KOPT-K1 (cell line): Measurements from ENCODE around the gene UCHL5.
"Not testable (repeated sequence)": the region's sequence is repeated elsewhere in the genome, so short reads cannot be mapped to it uniquely, and the experiment has no call there.

Experiments used
- H3K27ac ChIP-seq: fragments of 200-600 bp; sonication (generic); 2 replicates; pipeline ENCODE4 v1.5.1; 2016; ENCODE audit warnings: antibody characterized with exemption, mild to moderate bottlenecking, low read depth, low read length; ENCODE audit not compliant: poor library complexity, severe bottlenecking
- H3K36me3 ChIP-seq: fragments of 200-600 bp; sonication (generic); 2 replicates; pipeline ENCODE4 v1.5.1; 2017; ENCODE audit warnings: antibody characterized with exemption, mild to moderate bottlenecking, low read length, moderate library complexity; ENCODE audit not compliant: insufficient read depth
- H3K9me3 ChIP-seq: fragments of 200-600 bp; sonication (generic); 2 replicates; pipeline ENCODE4 v1.5.1; 2017; ENCODE audit warnings: antibody characterized with exemption, low read length, mild to moderate bottlenecking; ENCODE audit not compliant: insufficient read depth, poor library complexity, severe bottlenecking

Gene UCHL5

DNA sequence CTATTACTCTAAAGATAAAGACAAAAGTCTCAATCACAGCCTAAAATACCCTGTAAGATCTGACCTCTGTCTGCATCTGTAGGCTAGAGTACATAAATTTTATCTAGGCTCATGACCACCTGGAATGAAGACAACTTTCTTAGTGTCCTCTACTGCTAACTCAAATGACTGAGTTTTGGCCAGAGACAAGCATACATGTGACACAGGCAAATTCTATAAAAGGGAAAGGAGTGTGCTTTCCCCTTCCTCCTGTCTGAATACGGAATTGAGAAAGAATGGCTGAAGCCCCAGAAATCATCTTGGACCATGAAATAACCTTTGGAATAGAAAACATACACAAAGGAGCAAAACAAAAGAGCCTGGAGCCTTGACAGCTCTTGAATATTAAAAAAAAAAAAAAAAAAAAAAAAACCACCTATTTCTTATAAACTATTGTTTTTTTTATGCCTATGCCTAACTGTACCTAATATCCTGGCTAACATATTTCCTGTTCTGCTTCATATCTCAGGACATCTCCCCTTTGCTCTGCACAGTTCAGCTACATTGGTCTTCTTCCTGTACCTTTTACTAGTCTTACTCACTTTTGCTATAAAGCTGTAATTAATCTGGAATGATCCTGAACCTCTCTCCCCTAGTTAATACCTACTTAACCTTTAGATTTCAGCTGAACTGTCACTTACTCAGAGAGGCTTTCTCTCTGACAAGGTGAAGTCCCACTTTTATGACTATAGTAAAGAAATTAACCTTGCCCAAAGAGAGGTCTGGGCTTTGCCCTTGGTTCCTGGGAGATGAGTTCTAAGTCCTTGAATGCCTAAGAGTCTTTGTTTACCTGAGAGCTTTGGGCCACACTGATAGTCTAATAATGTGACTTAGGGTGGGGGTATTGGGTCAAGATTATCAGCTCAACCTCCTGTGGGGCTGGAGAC lies 16.1 kb downstream of the UCHL5 start:
- H3K9me3 ChIP-seq: no peaks in the 10 kb centered on the region
- peaks cover 89% of the 10 kb centered on the region for H3K36me3 ChIP-seq
- no peak overlapping the region for H3K27ac ChIP-seq

DNA sequence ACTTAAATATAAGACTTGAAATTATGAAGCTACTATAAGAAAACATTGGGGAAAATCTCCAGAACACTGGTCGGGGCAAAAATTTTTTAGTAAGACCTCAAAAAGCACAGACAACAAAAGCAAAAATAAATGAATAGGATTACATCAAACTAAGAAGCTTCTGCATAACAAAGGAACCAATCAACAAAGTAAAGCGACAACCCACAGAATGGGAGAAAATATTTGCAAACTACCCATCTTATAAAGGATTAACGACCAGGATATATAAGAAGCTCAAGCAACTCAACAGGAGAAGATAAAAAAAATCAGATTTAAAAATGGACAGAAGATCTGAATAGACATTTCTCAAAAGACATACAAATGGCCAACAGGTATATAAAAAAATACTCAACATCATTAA lies 19.1 kb downstream of the UCHL5 start:
- H3K36me3 ChIP-seq: peaks cover 85% of the 10 kb centered on the region
- no peaks in the 10 kb centered on the region for H3K9me3 ChIP-seq
- H3K27ac ChIP-seq: no peak overlapping the region

DNA sequence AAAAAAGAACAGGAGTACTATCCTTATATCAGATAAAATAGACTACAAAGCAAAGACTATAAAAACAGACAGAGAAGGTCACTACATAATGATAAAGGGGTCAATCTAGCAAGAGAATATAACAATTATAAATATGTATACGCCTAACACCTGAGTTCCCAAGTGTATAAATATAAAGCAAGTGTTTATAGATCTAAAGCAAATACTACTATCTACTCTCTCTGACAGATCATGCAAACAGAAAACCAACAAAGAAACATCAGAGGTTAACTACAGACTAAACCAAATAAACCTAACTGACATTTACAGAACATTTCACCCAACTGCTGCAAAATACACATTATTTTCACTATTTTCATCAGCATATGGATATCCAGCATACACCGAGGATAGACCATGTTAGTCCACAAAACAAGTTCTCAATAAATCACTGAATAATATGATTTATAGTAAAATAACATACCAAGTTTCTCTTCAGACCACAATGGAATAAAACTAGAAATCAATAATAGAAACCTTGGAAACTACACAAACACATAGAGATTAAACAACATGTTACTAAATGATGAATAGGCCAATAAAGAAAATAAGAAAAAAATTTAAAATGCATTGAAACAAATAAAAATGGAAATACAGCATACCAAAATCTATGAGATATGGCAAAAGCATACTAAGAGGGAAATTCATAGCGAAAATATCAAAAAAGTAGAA lies 22.7 kb downstream of the UCHL5 start:
- Histone ChIP-seq H3K9me3 (no peaks in the 10 kb centered on the region), H3K27ac (no peak overlapping the region), H3K36me3 (peaks cover 58% of the 10 kb centered on the region)

DNA sequence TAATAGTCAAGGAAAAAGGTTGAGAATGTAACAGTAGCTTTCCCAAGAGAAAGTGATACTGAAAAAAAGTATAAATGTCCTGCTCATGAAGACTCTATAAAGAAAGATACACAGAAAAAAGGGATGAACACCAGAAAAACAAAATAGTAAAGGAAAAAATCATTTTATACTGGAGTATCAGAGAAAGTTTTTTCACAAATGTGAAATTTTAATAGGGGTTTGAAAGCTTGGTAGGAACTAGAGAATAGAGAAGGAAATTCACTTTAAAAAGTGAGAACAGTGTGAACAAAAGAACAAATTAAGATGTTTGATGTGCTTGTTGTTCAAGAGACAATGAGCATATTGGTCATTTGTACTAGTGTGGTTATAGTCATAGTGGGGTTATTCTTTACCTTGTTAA lies 25.6 kb downstream of the UCHL5 start:
- H3K9me3 ChIP-seq: no peaks in the 10 kb centered on the region
- no peak overlapping the region for H3K27ac ChIP-seq
- peaks cover 51% of the 10 kb centered on the region for H3K36me3 ChIP-seq

DNA sequence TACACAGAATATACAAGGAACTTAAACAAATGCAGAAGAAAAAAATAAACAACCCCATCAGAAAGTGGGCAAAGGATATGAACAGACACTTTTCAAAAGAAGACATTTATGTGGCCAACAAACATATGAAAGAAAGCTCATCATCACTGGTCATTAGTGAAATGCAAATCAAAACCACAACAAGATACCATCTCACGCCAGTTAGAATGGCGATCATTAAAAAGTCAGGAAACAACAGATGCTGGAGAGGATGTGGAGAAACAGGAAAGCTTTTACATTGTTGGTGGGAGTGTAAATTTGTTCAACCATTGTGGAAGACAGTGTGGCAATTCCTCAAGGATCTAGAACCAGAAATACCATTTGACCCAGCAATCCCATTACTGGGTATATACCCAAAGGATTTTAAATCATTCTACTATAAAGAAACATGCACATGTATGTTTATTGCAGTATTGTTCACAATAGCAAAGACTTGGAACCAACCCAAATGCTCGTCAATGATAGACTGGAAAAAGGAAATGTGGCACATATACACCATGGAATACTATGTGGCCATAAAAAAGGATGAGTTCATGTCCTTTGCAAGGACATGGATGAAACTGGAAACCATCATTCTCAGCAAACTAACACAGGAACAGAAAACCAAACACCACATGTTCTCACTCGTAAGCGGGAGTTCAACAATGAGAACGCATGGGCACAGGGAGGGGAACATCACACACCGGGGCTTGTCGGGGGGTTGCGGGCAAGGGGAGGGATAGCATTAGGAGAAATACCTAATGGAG lies 26.3 kb downstream of the UCHL5 start:
- not testable (repeated sequence) for H3K27ac ChIP-seq, H3K9me3 ChIP-seq
- H3K36me3 ChIP-seq: peaks cover 48% of the 10 kb centered on the region

DNA sequence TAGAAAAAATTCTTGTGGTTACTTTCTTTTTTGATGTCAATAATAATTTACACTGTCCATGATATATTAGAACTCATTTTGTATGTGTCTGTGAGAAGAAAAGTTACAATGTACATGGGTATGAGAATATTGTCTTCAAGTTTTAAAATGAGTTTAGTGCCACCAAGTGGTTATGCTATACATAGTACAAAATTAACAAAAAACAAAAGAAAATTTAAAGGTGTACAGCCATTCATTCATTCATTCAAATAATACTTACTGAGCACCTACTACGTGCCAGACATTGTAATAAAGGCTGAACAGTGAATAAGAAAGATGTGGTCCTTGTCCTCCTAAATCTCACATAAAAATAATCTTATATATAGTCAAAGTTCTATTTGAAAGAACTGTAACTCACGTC lies 27.7 kb downstream of the UCHL5 start:
- Histone ChIP-seq H3K27ac (no peak overlapping the region), H3K36me3 (peaks cover 52% of the 10 kb centered on the region), H3K9me3 (no peaks in the 10 kb centered on the region)

DNA sequence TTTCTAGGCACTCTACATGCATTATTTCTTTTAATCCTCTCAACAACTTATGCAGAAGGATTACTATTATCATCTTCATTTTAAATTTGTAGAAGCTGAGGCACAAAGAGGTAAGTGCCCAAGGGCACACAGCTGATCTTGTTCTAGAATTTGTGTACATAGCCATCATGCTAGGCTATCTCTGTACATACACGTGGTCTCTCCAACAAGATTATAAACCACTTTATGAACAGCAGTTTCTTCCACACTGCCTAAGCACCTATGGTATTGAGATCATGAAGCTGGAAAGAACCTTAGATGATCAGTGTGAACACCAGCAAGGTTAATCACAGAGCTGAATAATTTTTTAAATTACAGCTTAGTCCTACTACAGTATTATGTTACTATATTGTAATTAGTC lies 28.9 kb downstream of the UCHL5 start:
- no peak overlapping the region for H3K27ac ChIP-seq
- H3K9me3 ChIP-seq: no peaks in the 10 kb centered on the region
- H3K36me3 ChIP-seq: peaks cover 54% of the 10 kb centered on the region

DNA sequence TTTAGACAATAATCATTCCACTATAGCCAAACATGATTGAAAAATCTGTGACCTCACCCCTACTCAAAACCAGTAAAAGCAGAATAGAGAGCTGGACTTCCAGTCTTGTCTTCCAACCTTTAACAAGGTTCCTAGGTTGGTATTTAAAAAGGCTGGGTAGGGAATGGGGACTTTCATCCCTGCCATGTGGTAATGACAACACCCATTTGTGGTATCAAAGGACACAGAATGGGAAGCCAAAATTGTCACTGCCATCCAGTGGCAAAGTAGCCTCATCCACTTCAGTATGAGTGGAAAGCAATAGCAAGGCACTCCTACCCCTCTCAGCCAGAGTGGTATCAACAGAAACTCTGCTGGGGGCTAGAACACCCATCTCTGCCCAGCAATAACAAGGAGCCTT lies 33.9 kb downstream of the UCHL5 start:
- H3K36me3 ChIP-seq: peaks cover 89% of the 10 kb centered on the region
- H3K27ac ChIP-seq: no peak overlapping the region
- H3K9me3 ChIP-seq: no peaks in the 10 kb centered on the region

DNA sequence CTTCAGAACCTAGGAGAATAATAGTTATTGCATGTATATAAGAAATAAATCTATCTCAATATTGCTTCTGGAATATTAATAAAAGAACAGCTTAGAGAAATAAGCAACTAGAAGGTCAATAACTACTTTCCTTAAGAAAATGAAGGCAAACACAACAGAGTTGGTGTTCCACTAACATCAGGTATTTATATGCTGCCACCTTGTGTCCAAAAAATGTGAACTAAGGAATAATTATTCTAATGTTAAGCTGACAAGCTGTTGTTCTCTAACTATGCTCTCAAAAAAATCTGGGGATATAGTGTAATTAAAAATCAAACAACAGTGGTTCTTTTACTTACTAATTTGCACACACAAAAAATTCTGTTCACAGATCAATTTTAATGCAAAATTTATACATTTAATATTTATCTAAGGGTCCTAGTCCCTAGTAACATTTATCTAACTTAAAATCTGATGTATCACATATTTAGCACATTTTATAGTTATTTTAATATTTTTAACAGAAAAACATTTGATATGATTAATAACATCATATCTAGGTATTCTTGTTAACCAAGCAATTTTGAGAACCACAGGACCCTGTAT lies 39.6 kb downstream of the UCHL5 start:
- Histone ChIP-seq H3K9me3 (no peaks in the 10 kb centered on the region), H3K36me3 (peaks cover 83% of the 10 kb centered on the region), H3K27ac (no peak overlapping the region)

DNA sequence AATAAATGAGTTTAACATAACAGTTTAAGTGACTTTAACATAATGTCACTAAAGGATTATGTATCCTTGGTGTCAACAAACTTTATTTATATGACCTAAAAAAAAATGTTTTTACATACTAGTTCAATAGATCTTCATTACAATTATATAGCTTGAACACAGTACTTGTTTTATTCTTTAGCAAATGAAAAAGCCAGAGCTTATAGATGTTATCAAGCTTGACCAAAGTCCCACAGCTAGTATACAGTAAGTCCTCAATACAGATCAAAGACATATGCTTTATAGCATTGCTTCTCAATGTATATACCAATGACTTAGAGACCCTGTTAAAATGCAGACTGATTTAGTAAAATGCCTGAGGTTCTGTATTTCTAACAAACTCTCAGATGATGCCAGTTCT lies 42.4 kb downstream of the UCHL5 start:
- no peaks in the 10 kb centered on the region for H3K9me3 ChIP-seq
- H3K36me3 ChIP-seq: peaks cover 64% of the 10 kb centered on the region
- no peak overlapping the region for H3K27ac ChIP-seq

DNA sequence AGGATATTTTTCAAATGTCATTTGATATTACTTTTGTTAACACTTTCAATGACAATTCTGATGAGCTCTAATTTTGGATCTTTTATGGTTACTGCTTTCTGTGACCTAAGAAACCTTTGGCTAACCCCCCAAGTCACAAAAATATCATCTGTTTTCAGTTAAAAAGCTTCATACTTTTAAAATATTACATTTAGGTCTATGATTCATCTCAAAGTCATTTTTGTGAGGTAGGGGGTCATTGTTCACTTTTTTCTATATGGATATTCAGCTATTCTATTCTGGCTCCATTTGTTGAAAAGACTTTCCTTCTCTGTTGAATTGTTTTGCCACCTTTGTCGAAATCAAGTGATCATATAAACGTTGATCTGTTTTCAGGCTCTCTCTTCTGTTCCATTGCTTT lies 44.8 kb downstream of the UCHL5 start:
- H3K36me3 ChIP-seq: peaks cover 44% of the 10 kb centered on the region
- H3K27ac ChIP-seq: no peak overlapping the region
- no peaks in the 10 kb centered on the region for H3K9me3 ChIP-seq

DNA sequence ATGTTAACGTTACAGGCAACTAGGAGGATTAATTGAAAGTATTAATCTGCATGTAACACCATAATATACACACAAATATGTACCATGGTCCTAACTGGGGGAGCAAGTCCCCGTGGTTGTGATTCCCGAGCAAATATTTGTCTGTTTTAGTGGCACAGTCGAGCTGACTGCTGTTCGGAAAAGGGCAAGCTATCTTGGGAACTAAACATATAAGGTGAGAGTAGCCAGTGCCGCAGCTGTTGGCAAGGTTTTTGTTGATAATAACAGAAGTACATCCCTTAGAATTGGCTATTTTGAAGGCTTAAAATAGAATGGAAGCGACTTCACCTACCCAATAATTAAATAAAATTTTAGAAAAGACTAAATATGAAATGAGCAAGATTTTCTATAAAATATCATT lies 45.5 kb downstream of the UCHL5 start:
- H3K36me3 ChIP-seq: peaks cover 39% of the 10 kb centered on the region
- no peak overlapping the region for H3K27ac ChIP-seq
- H3K9me3 ChIP-seq: no peaks in the 10 kb centered on the region

DNA sequence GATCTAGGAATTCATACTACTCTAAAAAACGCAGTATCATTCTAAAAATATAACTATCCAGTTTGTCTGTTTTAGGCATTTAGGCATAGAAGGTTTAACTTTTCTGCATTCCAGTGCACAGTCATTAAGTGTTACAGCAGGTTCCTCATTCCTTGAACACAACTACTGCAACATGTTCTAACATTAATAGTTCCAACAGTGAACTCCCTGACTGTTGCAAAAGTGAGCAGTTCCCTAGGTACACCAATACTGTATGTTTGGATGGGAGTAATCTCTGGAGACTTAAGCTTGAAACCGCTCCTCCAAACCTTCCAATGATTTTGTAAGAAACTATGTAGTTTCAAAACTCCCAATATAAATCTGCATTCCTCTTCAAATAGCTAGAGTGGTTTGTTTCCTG lies 46.2 kb downstream of the UCHL5 start:
- H3K27ac ChIP-seq: no peak overlapping the region

DNA sequence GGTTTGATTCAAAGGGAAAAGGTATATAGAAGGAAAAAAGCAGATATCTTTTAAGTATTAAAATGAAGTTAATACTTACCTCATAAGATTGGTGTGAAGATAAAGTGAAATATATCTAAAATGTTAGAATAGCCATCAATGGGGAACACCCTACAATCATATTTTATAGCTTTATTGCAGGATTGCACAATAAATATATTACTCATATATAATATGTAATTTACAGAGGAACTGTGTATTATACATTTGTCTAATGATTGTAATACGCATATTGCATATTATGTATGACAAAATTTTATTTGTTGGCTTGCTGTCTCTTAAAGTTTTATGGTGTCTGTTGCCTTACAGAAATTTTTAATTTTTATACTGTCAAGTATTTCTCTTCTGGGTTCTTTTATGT lies 47.8 kb downstream of the UCHL5 start:
- no peaks in the 10 kb centered on the region for H3K9me3 ChIP-seq
- H3K27ac ChIP-seq: no peak overlapping the region

More for the DNA sequence above, 46.2 kb downstream of the UCHL5 start:
- Histone ChIP-seq H3K36me3 (peaks cover 35% of the 10 kb centered on the region), H3K9me3 (no peaks in the 10 kb centered on the region)

DNA sequence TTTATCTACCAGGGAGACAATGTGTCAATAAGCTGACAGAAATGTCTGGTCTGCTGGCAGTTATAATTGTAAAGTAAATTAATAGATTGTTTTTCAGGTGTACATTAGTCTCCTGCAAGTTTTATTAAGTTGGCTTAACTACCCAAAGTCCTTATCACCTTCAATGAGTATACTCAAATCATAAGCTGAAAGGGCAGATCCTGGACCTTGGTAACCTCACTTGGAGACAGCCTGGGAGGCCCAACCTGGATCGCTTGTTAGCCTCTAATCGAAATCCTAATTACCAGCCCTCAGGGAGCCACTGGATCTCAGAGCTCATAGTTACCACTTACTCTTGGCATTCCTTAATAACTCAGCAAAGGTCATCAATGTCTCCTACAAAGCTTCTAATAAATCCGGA lies 49.7 kb downstream of the UCHL5 start:
- H3K36me3 ChIP-seq: peaks cover 11% of the 10 kb centered on the region
- H3K9me3 ChIP-seq: peaks cover 10% of the 10 kb centered on the region
- H3K27ac ChIP-seq: no peak overlapping the region

More for the DNA sequence above, 47.8 kb downstream of the UCHL5 start:
- peaks cover 25% of the 10 kb centered on the region for H3K36me3 ChIP-seq
